Gastrocnemius medialis (tissue), 4 donors: ENCODE results near the gene GMCL1.

Experiments
- POLR2A ChIP-seq, 2 donors: fragments of 450-650 bp; IDR thresholded peaks; one replicate each; pipeline ENCODE4 v1.6.1; 2017; ENCODE audit warnings: antibody characterized with exemption in 2 of 2, mild to moderate bottlenecking in 2 of 2, moderate library complexity in 2 of 2
- TF ChIP-seq, protein P1 (sequence below), 5 experiments: fragments of 450-650 bp in 3 of 5; fragments of 200-600 bp in 2 of 5; sonication (generic) in 2 of 5; IDR thresholded peaks in 4 of 5; conservative IDR thresholded peaks in 1 of 5; 1 replicate in 4 of 5; 2 replicates in 1 of 5; pipeline ENCODE4 v1.5.1; 2016 to 2019; ENCODE audit warnings: antibody characterized with exemption in 5 of 5, mild to moderate bottlenecking in 3 of 5, moderate library complexity in 3 of 5

GRCh38 chr2:69801745-69802290 lies 27.6 kb upstream of the GMCL1 start:
- TF ChIP-seq, protein P1, sequence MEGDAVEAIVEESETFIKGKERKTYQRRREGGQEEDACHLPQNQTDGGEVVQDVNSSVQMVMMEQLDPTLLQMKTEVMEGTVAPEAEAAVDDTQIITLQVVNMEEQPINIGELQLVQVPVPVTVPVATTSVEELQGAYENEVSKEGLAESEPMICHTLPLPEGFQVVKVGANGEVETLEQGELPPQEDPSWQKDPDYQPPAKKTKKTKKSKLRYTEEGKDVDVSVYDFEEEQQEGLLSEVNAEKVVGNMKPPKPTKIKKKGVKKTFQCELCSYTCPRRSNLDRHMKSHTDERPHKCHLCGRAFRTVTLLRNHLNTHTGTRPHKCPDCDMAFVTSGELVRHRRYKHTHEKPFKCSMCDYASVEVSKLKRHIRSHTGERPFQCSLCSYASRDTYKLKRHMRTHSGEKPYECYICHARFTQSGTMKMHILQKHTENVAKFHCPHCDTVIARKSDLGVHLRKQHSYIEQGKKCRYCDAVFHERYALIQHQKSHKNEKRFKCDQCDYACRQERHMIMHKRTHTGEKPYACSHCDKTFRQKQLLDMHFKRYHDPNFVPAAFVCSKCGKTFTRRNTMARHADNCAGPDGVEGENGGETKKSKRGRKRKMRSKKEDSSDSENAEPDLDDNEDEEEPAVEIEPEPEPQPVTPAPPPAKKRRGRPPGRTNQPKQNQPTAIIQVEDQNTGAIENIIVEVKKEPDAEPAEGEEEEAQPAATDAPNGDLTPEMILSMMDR (IDR thresholded peaks at IDR 0.05 in 4 of 5, conservative IDR thresholded peaks at IDR 0.05 in 1 of 5): no peak
- TF ChIP-seq POLR2A (IDR thresholded peaks at IDR 0.05): no peak
